Right lung (tissue), 10 donors: Measurements from ENCODE around the gene POMGNT2. TPM values are rescaled to one million over a fixed set of nuclear protein-coding genes. Genes with fewer than 3 reads are reported as not detected.

Experiments used
- DNase-seq, 2 donors: peaks; one replicate each; pipeline ENCODE4 v3.0.0-alpha.2; 2013
- long read RNA-seq, 8 donors: transcript quantifications; one replicate each; lab custom pipeline, GENCODE V29; 2026
- polyA plus RNA-seq, 5 donors: library from polyadenylated mRNA; unstranded; fragments of 120-200 nt; gene quantifications; one replicate each; pipeline versions ENCODE4 v1.2.1 to v1.2.3, GENCODE V29; 2013; ENCODE audit warnings: inconsistent platforms in 1 of 5, low replicate concordance in 1 of 5; ENCODE audit not compliant: insufficient read length in 5 of 5, insufficient read depth in 1 of 5

The POMGNT2 gene
- 10 to 100 TPM; 12.8 to 19.0 (median 16.4) TPM for polyA plus RNA-seq
- long read RNA-seq, donor 1, transcript POMGNT2-201 (2 exons, 2,544 nt) = major isoform, 8 of 8 reads
- long read RNA-seq, donor 1, partial matches to known transcripts = 0 of 8 reads
- long read RNA-seq, donor 1, other reads (novel, unspliced or antisense) = 0 of 8 reads
- long read RNA-seq, donor 2, transcript POMGNT2-201 (2 exons, 2,544 nt) = major isoform, 5 of 5 reads
- long read RNA-seq, donor 2, partial matches to known transcripts = 0 of 5 reads
- long read RNA-seq, donor 2, other reads (novel, unspliced or antisense) = 0 of 5 reads
- long read RNA-seq, donor 3, partial matches to known transcripts = 0 of 4 reads
- long read RNA-seq, donor 3, other reads (novel, unspliced or antisense) = 0 of 4 reads
- long read RNA-seq, donor 4, transcript POMGNT2-201 (2 exons, 2,544 nt) = major isoform, 6 of 6 reads
- long read RNA-seq, donor 4, partial matches to known transcripts = 0 of 6 reads
- long read RNA-seq, donor 4, other reads (novel, unspliced or antisense) = 0 of 6 reads
- long read RNA-seq, donor 5, transcript POMGNT2-201 (2 exons, 2,544 nt) = major isoform, 9 of 9 reads
- long read RNA-seq, donor 5, partial matches to known transcripts = 0 of 9 reads
- long read RNA-seq, donor 5, other reads (novel, unspliced or antisense) = 0 of 9 reads
- long read RNA-seq, donor 6, transcript POMGNT2-201 (2 exons, 2,544 nt) = major isoform, 11 of 11 reads
- long read RNA-seq, donor 6, partial matches to known transcripts = 0 of 11 reads
- long read RNA-seq, donor 6, other reads (novel, unspliced or antisense) = 0 of 11 reads
- long read RNA-seq, donor 7, transcript POMGNT2-201 (2 exons, 2,544 nt) = major isoform, 6 of 6 reads
- long read RNA-seq, donor 7, partial matches to known transcripts = 0 of 6 reads
- long read RNA-seq, donor 7, other reads (novel, unspliced or antisense) = 0 of 6 reads
- long read RNA-seq, donor 8, partial matches to known transcripts = 0 of 1 reads
- long read RNA-seq, donor 8, other reads (novel, unspliced or antisense) = 0 of 1 reads

DNA sequence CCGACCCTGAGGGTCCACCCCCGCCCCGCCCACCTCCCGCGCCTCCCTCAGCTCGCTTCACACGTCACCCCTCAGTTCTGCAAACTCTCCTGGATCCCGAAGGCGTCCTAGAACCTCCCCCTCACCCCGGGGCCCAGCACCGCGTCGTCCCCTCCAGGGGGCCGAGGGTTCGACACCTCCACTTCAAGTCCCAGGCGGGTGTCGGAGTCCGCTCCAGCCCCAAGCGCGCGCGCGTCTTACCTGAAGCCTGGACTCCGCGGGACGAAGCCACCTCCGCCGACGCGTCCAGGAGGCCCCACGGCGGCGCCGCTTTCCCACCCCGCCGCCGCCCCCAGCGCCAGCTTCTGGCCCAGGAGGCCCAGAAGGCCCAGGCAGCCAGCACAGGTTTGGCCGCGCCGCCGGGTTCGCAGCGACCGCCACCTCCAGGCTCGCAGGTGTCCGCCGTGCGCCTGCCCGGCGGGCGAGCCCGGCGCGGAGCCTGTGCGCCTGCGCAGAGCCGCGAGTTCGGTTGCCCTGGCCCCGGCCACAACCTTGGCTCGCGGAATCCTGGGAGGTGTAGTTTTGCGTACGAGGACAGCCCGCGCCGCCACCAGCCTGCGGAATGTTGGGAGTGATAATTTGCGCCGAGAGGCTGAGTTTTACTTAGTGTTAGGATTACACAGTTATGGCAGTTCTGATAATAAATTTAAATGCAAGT is at the start of gene POMGNT2:
POMGNT2 (minus strand) TSS at position 484 of the 697 bp plus-strand sequence. CDS start 24,648 bp downstream, outside the sequence.
- peak; percentile 78 to 80 for DNase-seq

DNA sequence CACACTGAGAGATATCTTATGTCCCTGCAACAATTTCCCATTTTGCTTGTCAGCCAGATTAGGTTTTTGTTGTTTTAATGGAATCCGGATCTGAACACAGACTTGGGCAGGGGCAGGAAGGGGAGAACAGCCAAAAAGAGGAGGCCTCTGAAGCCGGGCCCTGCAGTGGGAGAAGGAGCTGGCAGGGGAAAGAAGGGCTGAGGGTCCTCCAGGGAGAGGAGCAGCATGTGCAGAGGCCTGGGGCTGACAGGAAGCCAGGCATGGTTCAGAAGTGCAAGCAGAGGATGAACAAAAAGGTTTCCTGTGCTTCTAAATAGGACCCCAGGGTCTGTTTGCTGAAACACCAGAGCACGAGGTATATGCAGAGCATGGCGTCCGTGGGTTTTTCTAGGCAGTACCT is 49.1 kb upstream of the POMGNT2 start:
- DNase-seq = no peak

DNA sequence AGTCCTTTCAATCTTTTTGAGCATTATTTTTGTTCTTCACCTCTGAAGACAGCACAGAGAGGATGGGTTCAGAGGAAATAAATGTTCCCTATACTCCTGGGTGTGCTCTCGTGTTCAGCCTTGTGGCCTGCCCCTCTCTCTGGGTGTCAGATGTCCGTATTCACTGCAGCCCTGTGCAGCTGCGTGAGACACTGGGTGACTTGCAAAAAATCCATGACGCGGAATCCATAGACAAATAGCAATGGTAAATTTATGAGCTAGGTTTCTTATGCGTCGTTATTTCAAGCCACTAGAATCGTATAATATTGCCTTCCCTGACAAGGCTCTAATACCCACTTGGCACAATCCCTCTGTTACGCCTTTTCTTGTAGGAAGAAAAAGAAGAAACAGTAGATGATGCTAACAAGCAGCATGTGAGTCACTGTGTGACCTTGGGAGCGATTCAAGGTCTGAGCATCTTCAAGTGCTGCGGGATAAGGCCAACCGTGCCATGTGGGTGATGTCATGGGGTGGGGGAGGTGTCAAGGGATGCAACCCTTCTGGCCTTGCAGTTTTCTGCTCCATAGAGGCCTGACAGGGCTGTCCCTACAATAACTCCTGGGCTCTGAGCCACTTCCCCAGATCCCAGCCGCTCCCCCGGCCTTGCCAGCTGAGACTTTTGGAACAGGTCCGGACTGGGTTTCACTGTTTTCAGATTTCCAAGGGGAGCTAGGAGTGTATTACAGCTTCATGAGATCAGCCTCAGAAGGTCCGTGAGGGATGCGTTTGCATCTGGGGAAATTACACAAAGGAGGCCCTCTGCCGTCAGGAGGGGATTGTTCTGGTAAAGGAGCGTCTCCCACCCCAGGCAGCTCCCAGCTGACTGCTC is 47.6 kb upstream of the POMGNT2 start:
- peak; percentile 66 to 74 for DNase-seq

DNA sequence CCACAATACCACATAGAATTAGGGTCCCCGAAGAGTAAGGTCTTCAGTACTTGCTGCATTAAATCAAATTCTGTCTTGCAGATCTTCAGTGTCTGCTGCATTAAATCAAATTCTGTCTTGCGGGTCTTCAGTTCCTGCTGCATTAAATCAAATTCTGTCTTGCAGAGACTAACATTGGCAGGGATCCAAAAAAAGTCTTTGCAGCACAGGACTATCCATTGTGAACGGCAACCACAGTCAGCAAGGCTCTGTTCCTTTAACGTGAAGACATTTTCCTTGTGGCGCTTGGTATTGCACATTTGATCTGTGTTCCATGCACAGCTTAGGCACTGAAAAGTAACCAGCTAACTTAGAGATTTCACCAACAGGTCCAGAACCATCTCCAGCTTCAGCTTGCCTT is 46.8 kb upstream of the POMGNT2 start:
- DNase-seq = peak in 1 of 2 donors; percentile 24

DNA sequence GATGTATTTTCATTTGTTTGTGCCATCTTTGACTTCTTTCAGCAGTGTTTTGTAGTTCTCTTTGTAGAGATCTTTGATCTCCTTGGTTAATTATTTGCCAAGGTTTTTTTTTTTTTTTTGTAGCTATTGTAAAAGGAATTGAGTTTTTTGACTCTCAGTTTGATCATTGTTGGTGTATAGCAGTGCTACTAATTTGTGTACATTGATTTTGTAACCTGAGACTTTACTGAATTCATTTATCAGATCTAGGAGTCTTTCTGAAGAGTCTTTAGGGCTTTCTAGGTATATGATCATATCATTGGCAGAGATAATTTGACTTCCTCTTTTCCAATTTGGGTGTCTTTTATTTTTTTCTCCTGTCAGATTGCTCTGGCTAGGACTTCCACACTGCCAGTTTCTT is 42.2 kb upstream of the POMGNT2 start:
- no peak for DNase-seq

- no peak for DNase-seq
Measured at GRCh38 chr3:43146599-43146998, 40.7 kb upstream of the POMGNT2 start.

- DNase-seq = no peak
Measured at GRCh38 chr3:43144761-43145490, 39.0 kb upstream of the POMGNT2 start.

GRCh38 chr3:43142472-43142871 is 36.6 kb upstream of the POMGNT2 start:
- no peak for DNase-seq

GRCh38 chr3:43138488-43139231 is 32.8 kb upstream of the POMGNT2 start:
- no peak for DNase-seq

DNA sequence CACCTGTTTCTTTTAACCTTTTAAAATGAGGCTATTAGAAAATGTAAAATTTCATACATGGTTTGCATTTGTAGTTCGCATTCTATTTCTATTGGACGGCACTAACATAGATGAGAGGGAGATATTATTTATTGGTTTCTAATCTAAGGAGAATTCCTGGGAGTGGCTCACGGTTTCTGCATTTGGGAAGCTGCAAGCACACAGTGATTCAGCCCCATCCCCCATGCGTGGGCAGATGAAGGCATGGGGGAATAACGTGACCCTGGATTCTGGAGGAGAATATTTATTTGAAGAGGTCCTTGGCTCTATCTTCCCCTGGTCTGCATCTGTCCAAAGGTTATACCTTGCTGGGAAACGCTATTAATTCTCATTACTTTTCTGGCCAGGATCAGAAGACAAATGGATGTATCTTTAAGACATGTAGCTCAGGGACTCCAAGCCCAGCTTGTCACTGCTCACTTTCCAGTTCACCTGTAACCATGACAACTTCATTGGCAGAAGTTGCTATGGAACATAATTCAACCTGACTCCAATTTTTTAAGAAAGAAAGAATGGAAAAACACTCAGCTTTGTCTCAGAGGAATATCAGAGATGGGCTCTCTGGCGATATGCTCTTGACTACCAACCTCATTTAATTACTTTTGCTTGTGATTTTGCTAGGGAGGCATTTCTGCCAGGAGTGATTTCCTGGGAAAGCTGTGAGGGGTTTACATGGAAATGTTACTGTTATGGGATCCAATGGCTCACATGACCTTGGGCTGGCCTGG is 27.2 kb upstream of the POMGNT2 start:
- DNase-seq = no peak

DNA sequence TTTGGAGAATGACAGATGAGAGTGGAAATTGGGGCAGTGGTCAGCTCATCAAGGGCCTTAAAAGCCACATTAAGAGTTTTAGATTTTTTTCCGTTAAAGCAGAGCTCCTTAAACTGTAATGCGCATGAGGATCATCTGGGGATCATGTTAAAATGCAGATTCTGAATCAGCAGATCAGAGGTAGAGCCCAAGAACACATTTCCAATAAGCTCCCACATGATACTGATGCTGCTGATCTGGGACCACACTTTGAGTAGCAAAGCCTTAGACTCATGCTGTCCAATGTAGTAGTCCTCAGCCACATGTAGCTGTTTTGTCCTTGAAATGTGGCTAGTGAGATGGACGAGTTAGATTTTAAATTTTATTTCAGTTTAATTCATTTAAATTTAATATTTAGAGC is 26.3 kb upstream of the POMGNT2 start:
- DNase-seq = no peak

DNA sequence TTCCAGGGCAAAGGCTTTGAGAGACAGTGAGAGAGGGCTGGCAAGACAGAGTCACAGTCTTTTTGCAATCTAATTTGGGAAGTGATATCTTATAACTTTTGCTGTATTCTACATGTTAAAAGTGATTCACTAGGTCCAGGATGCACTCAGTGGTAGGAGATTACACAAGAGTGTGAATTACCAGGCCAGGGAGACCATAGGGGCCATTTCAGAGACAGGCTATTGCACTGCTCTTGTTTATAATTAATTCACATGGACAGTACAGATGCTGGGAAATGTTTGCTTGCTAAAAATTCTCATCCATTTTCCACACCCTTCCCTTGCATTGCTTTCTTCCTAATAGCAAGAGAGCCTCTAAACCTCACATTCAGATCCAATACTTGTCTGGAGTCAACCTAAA is 22.6 kb upstream of the POMGNT2 start:
- no peak for DNase-seq

- no peak for DNase-seq
Measured at GRCh38 chr3:43126536-43126935, 20.7 kb upstream of the POMGNT2 start.

DNA sequence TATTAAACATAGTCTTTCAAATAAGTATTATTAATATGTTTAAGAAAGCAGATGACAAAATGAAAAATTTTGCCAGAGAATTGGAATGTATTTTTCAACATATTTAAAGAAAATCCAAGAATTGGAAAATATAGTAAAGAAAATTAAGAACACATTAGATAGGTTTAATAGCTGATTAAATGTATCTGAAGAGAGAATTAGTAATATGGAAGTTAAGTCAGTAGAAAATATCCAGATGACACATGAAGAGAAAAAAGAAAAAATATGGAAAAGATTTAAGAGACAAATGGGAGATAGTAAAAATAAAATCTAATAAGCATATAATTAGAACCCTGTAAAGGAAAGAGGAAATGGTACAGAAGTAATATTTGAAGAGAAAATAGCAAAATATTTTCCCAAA is 18.0 kb upstream of the POMGNT2 start:
- no peak for DNase-seq

DNA sequence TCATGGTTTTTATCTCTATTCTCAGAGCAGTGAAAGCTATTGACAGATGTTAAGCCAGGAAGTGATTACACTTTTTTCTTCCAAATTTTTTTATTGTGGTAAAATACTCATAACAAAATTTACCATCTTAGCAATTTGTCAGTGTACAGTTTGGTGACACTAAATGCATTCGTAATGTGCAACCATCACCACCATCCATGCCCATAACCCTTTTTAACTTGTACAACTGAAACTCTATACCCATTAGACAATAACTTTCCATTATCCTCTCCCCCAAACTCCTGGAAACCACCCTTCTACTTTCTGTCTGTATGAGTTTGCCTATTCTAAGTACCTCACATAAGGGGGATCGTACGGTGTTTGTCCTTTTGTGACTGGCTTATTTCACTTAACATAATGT is 15.1 kb upstream of the POMGNT2 start:
- no peak for DNase-seq

DNA sequence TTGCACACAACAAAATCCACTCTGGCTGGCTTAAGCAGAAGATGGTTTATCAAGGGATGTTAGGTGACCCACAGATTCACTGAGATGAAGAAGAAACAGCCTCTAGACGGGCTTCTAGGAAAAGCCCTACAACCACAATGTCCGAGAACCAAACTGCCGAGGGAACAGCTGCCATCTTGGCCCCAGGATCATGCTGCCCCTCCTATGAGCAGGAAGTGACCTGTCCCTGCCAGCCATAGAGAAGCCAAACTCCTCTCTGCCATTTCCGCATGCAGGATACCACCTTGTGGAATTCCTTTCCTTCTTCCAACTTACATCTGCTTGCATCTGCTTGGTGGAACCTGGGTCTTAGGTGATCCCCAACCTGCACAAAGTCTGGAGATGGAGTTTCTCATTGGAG is 11.4 kb upstream of the POMGNT2 start:
- DNase-seq = no peak

- DNase-seq = no peak
Measured at GRCh38 chr3:43113671-43114070, 7.8 kb upstream of the POMGNT2 start.

DNA sequence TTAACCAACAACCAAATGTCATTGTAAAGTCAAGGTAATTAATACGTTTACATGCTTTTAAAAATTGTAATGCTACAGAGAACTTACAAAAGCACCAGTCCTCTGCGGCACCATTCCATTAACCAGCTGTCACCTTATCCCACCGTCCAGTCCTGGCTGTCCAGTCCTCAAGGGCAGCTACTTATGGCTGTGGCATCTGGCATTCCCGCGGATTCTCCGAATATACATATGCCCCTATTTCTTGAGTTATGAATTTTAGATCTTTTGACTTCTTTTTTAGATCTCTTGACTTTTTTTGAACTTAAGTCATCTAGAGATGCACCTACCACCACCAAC is 382 bp upstream of the POMGNT2 start:
- no peak for DNase-seq
